ENCODE results near the gene TRIM56. TPM values are rescaled to one million over a fixed set of nuclear protein-coding genes. Genes with fewer than 3 reads are reported as not detected.
"Not testable (repeated sequence)": the region's sequence is repeated elsewhere in the genome, so short reads cannot be mapped to it uniquely, and the experiment has no call there.

TRIM56 gene
- total and polyA plus RNA-seq, 2 of the 4 experiments (the other 2 are of a cell fraction), result 3.9 to 5.9 TPM

GRCh38 chr7:101075646-101076045, 9.6 kb upstream of the TRIM56 start:
- Histone ChIP-seq H4K8ac (ENCODE audit: low read depth in 2 of 2, low read length in 2 of 2) (no peak overlapping the region), H3K79me1 (ENCODE audit: low read depth in 1 of 2, low read length in 2 of 2) (no peaks in the 10 kb centered on the region), H3K9ac (ENCODE audit: low read depth, low read length) (no peak overlapping the region), H3K4ac (ENCODE audit: low read depth, low read length) (no peak overlapping the region), H3K4me2 (ENCODE audit: low read depth, low read length) (no peak overlapping the region), H4K20me1 (ENCODE audit: insufficient read depth, low read length) (no peaks in the 10 kb centered on the region), H3K4me1 (ENCODE audit: control insufficient read depth, insufficient read depth, low read length) (no peaks in the 10 kb centered on the region), H2AFZ (replicated peaks; ENCODE audit: low read length, poor library complexity) (no peak overlapping the region), H3K9me3 (ENCODE audit: control insufficient read depth, insufficient read depth, low read length) (no peaks in the 10 kb centered on the region), H4K5ac (ENCODE audit: low read depth, low read length) (no peak overlapping the region), H3K23ac (ENCODE audit: low read depth, low read length) (no peak overlapping the region), H2BK5ac (ENCODE audit: low read depth, low read length, poor library complexity, severe bottlenecking) (no peak overlapping the region), H3K9me1 (ENCODE audit: insufficient read depth, low read length) (no peaks in the 10 kb centered on the region), H3K27ac (ENCODE audit: insufficient read depth, low read length) (no peak overlapping the region), H3K27me3 (ENCODE audit: control insufficient read depth, insufficient read depth, low read length) (peaks cover 17% of the 10 kb centered on the region), H2BK120ac (ENCODE audit: low read depth, low read length) (no peak overlapping the region), H3K18ac (ENCODE audit: low read depth, low read length) (no peak overlapping the region), H3K36me3 (ENCODE audit: control insufficient read depth, insufficient read depth, low read length) (no peaks in the 10 kb centered on the region), H3K56ac (ENCODE audit: extremely low read depth, insufficient read depth, low read length) (no peak overlapping the region), H2AK9ac (replicated peaks; ENCODE audit: low read depth, low read length, poor library complexity) (no peak overlapping the region), H4K91ac (ENCODE audit: insufficient read depth, low read depth, low read length) (no peak overlapping the region), H2AK5ac (ENCODE audit: low read depth, low read length) (no peak overlapping the region), H3K4me3 (ENCODE audit: insufficient read depth, low read depth, low read length) (no peak overlapping the region), H3K14ac (replicated peaks; ENCODE audit: low read depth, low read length) (no peak overlapping the region), H2BK15ac (ENCODE audit: low read depth, low read length) (no peak overlapping the region), H2BK20ac (ENCODE audit: low read depth, low read length) (no peak overlapping the region)
- dilution Hi-C loops (cut with HindIII; ENCODE audit: low sequenced_read_pairs, unreplicated experiment), result no loop called here
- no peak for DNase-seq
- ChIA-PET CTCF (no interaction called here), POLR2A (ENCODE audit: unreplicated experiment) (no interaction called here)
- BruUV-seq (replicated peaks), result no TSS peak
- no peak for TF ChIP-seq CEBPB (IDR thresholded peaks at IDR 0.05; ENCODE audit: low read depth, low read length)
- intact Hi-C loops (cut with micrococcal nuclease), result no loop called here
- in situ Hi-C loops (cut with MboI; ENCODE audit: low sequenced_read_pairs), result no loop called here
- no peak for ATAC-seq (ENCODE audit: low read depth)
- 60% methylated on average over 1 of the region's 3 CpGs; no CpG with 5 or more reads in 1 of the 2 experiments for WGBS, 2 experiments (ENCODE audit: extremely low coverage in 2 of 2, insufficient read length in 1 of 2)

DNA sequence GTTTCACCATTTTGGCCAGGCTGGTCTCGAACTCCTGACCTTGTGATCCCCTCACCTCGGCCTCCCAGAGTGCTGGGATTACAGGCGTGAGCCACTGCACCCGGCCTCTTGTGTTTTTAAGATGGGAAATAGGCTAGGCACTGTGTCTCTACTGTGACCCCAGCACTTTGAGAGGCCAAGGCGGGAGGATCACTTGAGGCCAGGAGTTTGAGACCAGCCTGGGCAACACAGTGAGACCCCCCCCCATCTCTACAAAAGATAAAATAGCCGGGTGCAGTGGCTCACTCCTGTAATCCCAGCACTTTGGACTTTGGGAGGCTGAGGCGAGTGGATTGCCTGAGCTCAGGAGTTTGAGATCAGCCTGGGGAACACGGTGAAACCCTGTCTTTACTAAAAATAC, 9.1 kb upstream of the TRIM56 start:
- H2AFZ ChIP-seq (replicated peaks; ENCODE audit: low read length, poor library complexity); H2BK5ac ChIP-seq (ENCODE audit: low read depth, low read length, poor library complexity, severe bottlenecking); H3K9ac ChIP-seq (ENCODE audit: low read depth, low read length); H3K4me1 ChIP-seq (ENCODE audit: control insufficient read depth, insufficient read depth, low read length); H2AK9ac ChIP-seq (replicated peaks; ENCODE audit: low read depth, low read length, poor library complexity); H4K91ac ChIP-seq (ENCODE audit: insufficient read depth, low read depth, low read length); H3K9me3 ChIP-seq (ENCODE audit: control insufficient read depth, insufficient read depth, low read length); H3K79me1 ChIP-seq (ENCODE audit: low read depth in 1 of 2, low read length in 2 of 2); H2BK20ac ChIP-seq (ENCODE audit: low read depth, low read length); H3K4me3 ChIP-seq (ENCODE audit: insufficient read depth, low read depth, low read length); H3K27ac ChIP-seq (ENCODE audit: insufficient read depth, low read length); H3K9me1 ChIP-seq (ENCODE audit: insufficient read depth, low read length); H4K20me1 ChIP-seq (ENCODE audit: insufficient read depth, low read length); H3K4ac ChIP-seq (ENCODE audit: low read depth, low read length); H2AK5ac ChIP-seq (ENCODE audit: low read depth, low read length); H3K14ac ChIP-seq (replicated peaks; ENCODE audit: low read depth, low read length); H2BK15ac ChIP-seq (ENCODE audit: low read depth, low read length); intact Hi-C loops (cut with micrococcal nuclease); BruUV-seq (replicated peaks); H3K18ac ChIP-seq (ENCODE audit: low read depth, low read length); POLR2A ChIA-PET (ENCODE audit: unreplicated experiment); H4K5ac ChIP-seq (ENCODE audit: low read depth, low read length); H3K4me2 ChIP-seq (ENCODE audit: low read depth, low read length); DNase-seq; in situ Hi-C loops (cut with MboI; ENCODE audit: low sequenced_read_pairs); dilution Hi-C loops (cut with HindIII; ENCODE audit: low sequenced_read_pairs, unreplicated experiment); H3K23ac ChIP-seq (ENCODE audit: low read depth, low read length); H4K8ac ChIP-seq (ENCODE audit: low read depth in 2 of 2, low read length in 2 of 2); H3K36me3 ChIP-seq (ENCODE audit: control insufficient read depth, insufficient read depth, low read length); CTCF ChIA-PET; H3K56ac ChIP-seq (ENCODE audit: extremely low read depth, insufficient read depth, low read length); H2BK120ac ChIP-seq (ENCODE audit: low read depth, low read length); ATAC-seq (ENCODE audit: low read depth): not testable (repeated sequence)
- 100% methylated on average over 1 of the region's 8 CpGs; no CpG with 5 or more reads in 1 of the 2 experiments for WGBS, 2 experiments (ENCODE audit: extremely low coverage in 2 of 2, insufficient read length in 1 of 2)
- H3K27me3 ChIP-seq (ENCODE audit: control insufficient read depth, insufficient read depth, low read length), result peaks cover 17% of the 10 kb centered on the region

All from IMR-90 (cell line).